Measurements from ENCODE around the gene NF1.

DNA sequence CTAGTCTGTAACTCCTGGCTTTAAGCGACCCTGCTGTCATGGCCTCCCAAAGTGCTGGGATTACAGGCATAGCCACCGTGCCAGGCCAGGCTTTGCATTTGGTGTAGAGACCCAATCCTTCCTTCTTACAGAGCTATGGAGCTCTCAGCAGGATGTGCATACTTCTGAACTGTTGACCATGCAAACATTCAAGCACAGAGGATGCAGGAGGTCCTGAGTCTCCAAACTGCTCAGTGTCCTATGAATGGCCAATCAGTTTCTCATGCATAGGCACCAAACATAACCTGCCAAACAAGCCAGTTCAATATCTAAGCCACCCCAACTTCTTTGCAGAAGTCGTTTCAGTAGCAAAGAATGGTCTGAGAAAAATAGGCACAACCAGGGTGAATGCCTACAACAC lies 40.0 kb upstream of the NF1 start:
- TF ChIP-seq, protein P1, sequence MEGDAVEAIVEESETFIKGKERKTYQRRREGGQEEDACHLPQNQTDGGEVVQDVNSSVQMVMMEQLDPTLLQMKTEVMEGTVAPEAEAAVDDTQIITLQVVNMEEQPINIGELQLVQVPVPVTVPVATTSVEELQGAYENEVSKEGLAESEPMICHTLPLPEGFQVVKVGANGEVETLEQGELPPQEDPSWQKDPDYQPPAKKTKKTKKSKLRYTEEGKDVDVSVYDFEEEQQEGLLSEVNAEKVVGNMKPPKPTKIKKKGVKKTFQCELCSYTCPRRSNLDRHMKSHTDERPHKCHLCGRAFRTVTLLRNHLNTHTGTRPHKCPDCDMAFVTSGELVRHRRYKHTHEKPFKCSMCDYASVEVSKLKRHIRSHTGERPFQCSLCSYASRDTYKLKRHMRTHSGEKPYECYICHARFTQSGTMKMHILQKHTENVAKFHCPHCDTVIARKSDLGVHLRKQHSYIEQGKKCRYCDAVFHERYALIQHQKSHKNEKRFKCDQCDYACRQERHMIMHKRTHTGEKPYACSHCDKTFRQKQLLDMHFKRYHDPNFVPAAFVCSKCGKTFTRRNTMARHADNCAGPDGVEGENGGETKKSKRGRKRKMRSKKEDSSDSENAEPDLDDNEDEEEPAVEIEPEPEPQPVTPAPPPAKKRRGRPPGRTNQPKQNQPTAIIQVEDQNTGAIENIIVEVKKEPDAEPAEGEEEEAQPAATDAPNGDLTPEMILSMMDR (IDR thresholded peaks at IDR 0.05; ENCODE audit: low read length) = no peak
- no peak for TF ChIP-seq EZH2 (optimal IDR thresholded peaks at IDR 0.05; ENCODE audit: low read depth, low read length)
